Measurements from ENCODE around the gene UGT1A9.

Gene UGT1A9

DNA sequence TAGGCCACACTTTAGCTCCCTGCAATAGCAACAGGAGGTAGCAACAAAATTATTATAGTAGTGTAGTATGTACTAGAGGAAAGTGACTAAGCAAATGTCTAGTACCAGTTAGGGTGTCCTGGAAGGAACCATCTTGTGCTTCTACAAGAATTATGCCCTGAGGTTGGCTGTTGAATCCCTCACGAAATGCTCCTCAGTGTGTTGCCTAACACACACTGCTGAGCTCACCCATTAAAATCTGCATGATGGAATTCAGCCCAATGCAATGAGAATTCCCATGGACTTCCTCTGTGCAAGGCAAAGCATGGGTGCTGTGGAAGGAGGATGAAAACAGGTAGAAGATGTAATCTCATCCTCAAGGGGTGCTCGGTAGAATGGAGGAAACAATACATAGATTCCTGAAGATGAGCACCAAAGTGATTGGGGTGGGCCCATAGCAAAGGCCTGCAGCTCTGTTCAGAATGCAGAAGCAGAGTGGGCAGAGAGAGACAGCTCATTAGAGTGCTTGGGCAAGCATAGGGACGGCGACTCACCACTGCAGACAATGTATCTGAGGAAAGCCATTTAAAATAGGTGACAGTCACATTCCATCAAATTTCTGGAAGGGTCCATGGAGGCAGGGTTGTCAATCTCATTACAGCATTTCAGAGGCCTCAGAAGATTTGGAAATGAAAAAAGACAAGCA is 8.8 kb downstream of the UGT1A9 start:
- TF ChIP-seq, protein P1, sequence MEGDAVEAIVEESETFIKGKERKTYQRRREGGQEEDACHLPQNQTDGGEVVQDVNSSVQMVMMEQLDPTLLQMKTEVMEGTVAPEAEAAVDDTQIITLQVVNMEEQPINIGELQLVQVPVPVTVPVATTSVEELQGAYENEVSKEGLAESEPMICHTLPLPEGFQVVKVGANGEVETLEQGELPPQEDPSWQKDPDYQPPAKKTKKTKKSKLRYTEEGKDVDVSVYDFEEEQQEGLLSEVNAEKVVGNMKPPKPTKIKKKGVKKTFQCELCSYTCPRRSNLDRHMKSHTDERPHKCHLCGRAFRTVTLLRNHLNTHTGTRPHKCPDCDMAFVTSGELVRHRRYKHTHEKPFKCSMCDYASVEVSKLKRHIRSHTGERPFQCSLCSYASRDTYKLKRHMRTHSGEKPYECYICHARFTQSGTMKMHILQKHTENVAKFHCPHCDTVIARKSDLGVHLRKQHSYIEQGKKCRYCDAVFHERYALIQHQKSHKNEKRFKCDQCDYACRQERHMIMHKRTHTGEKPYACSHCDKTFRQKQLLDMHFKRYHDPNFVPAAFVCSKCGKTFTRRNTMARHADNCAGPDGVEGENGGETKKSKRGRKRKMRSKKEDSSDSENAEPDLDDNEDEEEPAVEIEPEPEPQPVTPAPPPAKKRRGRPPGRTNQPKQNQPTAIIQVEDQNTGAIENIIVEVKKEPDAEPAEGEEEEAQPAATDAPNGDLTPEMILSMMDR (IDR thresholded peaks at IDR 0.05; ENCODE audit: low read length, missing control alignments), result no peak
- DNase-seq (ENCODE audit: low read depth), result no peak
- H3K4me3 ChIP-seq (replicated peaks; ENCODE audit: low read depth, low read length), result no peak overlapping the region

DNA sequence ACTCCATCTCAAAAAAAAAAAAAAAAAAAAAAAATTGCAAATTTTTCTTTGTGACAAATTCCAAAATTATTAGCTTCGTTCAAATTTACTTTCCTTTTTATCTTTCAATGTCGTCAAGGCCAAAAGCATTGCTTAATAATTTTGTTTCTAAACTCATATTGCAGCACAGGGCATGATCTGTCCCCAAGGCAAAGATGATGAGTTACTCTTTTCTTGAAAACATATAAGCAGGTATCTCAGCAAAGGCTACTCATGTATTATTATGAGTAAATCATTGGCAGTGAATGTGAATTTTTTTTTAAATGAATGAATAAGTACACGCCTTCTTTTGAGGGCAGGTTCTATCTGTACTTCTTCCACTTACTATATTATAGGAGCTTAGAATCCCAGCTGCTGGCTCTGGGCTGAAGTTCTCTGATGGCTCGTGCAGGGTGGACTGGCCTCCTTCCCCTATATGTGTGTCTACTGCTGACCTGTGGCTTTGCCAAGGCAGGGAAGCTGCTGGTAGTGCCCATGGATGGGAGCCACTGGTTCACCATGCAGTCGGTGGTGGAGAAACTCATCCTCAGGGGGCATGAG is 9.9 kb downstream of the UGT1A9 start, which contains the start of gene UGT1A7:
TSS of gene UGT1A7 (plus strand) at position 381 of the 579 bp plus-strand sequence. CDS start at position 418, 37 bp downstream.
- H3K4me3 ChIP-seq (replicated peaks; ENCODE audit: low read depth, low read length), result no peak within 1 kb of the TSS
- TF ChIP-seq, protein P1 (IDR thresholded peaks at IDR 0.05; ENCODE audit: low read length, missing control alignments), result no peak

DNA sequence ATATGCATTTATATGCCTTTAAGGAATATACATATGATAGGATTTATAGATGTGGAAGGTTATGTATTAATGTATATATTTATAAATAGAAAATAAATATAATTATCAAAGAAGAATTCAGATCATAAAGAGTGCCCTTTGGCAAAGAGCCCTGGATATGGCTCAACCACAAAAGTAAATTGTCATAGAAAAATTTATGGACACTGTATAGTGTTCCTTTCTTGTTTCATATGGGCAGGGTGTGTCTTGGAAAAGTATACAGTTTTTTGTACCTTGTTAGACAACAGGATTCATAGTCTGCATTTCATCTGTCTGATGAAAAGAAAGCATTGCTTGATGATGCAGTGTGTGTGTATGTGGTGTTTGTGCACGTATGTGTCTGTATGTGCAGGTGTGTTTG is 12.9 kb downstream of the UGT1A9 start:
- TF ChIP-seq, protein P1 (IDR thresholded peaks at IDR 0.05; ENCODE audit: low read length, missing control alignments), result no peak
- no peak for DNase-seq (ENCODE audit: low read depth)

More for the DNA sequence above, 9.9 kb downstream of the UGT1A9 start, which contains the start of gene UGT1A7:
- DNase-seq (ENCODE audit: low read depth), result no peak

DNA sequence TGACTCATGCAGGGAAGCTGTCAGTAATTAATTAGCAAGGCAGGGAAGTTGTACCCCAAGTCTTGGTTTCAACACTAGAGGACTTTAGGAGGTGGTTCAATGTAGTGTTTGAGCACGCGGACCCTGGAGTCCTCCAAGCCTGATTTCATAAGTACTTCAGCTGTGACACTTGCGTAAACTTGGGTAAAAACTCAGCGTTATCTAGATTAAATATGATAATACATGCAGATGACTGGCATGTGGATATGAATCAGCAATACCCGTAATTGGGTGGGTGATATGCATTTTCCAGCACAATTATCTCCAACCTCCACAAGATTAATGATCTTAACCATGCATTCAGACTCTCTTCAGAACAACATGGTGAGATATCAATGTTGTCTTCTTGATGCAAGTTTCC is 15.2 kb downstream of the UGT1A9 start:
- H3K4me3 ChIP-seq (replicated peaks; ENCODE audit: low read depth, low read length), result no peak overlapping the region
- TF ChIP-seq, protein P1 (IDR thresholded peaks at IDR 0.05; ENCODE audit: low read length, missing control alignments), result no peak
- DNase-seq (ENCODE audit: low read depth), result peak; percentile 29

More for the DNA sequence above, 12.9 kb downstream of the UGT1A9 start:
- H3K4me3 ChIP-seq (replicated peaks; ENCODE audit: low read depth, low read length), result no peak overlapping the region

DNA sequence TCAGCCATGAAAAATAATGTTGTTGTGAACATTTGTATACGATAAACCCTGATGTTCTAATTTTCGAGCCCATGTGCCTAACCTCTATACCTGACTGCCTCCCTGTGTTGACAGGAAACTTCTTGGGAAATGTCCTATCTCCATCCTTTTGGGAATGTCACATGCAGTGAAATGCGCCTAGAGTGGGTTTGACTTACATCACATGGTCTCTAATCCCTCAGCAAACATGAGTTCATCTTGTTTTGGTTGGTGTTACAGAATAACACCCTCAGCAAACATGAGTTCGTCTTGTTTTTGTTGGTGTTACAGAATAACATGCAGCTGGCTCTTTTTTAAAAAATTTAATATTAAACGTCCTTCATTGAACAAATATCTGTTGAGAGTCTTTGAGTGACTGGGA is 16.6 kb downstream of the UGT1A9 start:
- H3K4me3 ChIP-seq (replicated peaks; ENCODE audit: low read depth, low read length), result no peak overlapping the region
- TF ChIP-seq, protein P1 (IDR thresholded peaks at IDR 0.05; ENCODE audit: low read length, missing control alignments), result no peak
- DNase-seq (ENCODE audit: low read depth), result no peak

DNA sequence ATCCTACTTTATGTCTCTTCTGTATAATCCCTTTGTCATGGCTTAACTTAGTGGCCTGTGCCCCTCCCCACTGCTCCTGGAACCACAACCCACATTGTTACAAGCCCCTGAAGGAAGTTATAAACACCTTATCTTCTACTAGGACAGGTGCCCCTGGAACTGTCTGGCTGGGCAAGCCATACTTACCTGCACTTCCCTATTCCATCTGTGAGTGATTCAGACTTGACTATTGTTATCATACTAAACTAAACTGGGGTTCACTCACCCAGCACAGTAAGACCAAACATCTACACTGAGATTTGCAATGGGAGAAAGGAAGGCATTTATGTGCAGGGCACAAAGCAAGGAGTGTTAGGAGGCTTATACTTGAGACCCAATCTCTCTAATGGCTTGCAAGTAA is 17.3 kb downstream of the UGT1A9 start:
- H3K4me3 ChIP-seq (replicated peaks; ENCODE audit: low read depth, low read length), result no peak overlapping the region
- no peak for DNase-seq (ENCODE audit: low read depth)
- TF ChIP-seq, protein P1 (IDR thresholded peaks at IDR 0.05; ENCODE audit: low read length, missing control alignments), result no peak

Measured in fibroblast of pulmonary artery (primary cell).